K562 (cell line): ENCODE results near the gene FRMPD1. TPM values are rescaled to one million over a fixed set of nuclear protein-coding genes. Genes with fewer than 3 reads are reported as not detected.

Experiments used
- ZNF57 ChIP-seq: fragments of 450-650 bp; formaldehyde crosslinking; IDR thresholded peaks from 2 replicates; pipeline ENCODE4 v1.4.0; 2020; ENCODE audit warnings: mild to moderate bottlenecking, moderate library complexity
- polyA plus RNA-seq, 8 experiments: library from polyadenylated mRNA; depleted of rRNA in 4 of 8; stranded (reverse) in 5 of 8; unstranded in 3 of 8; fragments of >200 nt; fragmentation: Nextera tagmentation in 2 of 8; fragmentation: Illumina TruSeq in 1 of 8; extraction: Ambion mirVana in 2 of 8; extraction: Trizol in 1 of 8; gene quantifications; 2 replicates each; pipeline versions ENCODE4 v1.2.1 to v1.2.3, GENCODE V29; 2011 to 2014; ENCODE audit warnings: inconsistent platforms in 1 of 8, missing spikeins in 1 of 8
- total RNA-seq, 7 experiments: library from RNA; depleted of rRNA in 6 of 7; stranded (reverse); fragments of >200 nt in 6 of 7; fragmentation: Illumina TruSeq in 2 of 7; extraction: Trizol in 2 of 7; gene quantifications; 2 replicates each; pipeline versions ENCODE4 v1.2.1 to v1.2.3, GENCODE V29; 2011 to 2021; ENCODE audit warnings: low replicate concordance in 1 of 7
- TF ChIP-seq, protein P1 (sequence below): fragments of 450-650 bp; IDR thresholded peaks from 2 replicates; pipeline ENCODE4 v1.6.1; 2016; ENCODE audit warnings: low read depth

FRMPD1 gene
- total and polyA plus RNA-seq, 9 of the 15 experiments (the other 6 are each of a cell fraction or from before 2014, with no cell fraction given): not detected

DNA sequence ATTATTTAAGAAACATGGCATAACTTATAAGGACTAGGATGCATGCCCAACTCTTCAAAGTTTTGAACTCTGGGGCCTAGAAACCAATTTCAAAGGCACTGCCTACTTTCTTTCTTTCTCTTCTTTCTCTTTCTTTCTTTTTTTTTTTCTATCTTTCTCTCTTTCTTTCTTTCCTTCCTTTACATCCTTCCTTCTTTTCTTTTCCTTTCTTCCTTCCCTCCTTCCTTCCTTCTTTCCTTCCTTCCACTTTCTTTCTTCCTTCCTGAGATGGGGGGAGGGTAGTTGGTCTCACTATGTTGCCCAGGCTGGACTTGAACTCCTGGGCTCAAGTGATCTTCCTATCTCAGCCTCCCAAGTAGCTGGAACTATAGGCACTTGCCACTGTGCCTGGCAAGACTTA, 42.5 kb upstream of the FRMPD1 start (continued):
- TF ChIP-seq, protein P1, sequence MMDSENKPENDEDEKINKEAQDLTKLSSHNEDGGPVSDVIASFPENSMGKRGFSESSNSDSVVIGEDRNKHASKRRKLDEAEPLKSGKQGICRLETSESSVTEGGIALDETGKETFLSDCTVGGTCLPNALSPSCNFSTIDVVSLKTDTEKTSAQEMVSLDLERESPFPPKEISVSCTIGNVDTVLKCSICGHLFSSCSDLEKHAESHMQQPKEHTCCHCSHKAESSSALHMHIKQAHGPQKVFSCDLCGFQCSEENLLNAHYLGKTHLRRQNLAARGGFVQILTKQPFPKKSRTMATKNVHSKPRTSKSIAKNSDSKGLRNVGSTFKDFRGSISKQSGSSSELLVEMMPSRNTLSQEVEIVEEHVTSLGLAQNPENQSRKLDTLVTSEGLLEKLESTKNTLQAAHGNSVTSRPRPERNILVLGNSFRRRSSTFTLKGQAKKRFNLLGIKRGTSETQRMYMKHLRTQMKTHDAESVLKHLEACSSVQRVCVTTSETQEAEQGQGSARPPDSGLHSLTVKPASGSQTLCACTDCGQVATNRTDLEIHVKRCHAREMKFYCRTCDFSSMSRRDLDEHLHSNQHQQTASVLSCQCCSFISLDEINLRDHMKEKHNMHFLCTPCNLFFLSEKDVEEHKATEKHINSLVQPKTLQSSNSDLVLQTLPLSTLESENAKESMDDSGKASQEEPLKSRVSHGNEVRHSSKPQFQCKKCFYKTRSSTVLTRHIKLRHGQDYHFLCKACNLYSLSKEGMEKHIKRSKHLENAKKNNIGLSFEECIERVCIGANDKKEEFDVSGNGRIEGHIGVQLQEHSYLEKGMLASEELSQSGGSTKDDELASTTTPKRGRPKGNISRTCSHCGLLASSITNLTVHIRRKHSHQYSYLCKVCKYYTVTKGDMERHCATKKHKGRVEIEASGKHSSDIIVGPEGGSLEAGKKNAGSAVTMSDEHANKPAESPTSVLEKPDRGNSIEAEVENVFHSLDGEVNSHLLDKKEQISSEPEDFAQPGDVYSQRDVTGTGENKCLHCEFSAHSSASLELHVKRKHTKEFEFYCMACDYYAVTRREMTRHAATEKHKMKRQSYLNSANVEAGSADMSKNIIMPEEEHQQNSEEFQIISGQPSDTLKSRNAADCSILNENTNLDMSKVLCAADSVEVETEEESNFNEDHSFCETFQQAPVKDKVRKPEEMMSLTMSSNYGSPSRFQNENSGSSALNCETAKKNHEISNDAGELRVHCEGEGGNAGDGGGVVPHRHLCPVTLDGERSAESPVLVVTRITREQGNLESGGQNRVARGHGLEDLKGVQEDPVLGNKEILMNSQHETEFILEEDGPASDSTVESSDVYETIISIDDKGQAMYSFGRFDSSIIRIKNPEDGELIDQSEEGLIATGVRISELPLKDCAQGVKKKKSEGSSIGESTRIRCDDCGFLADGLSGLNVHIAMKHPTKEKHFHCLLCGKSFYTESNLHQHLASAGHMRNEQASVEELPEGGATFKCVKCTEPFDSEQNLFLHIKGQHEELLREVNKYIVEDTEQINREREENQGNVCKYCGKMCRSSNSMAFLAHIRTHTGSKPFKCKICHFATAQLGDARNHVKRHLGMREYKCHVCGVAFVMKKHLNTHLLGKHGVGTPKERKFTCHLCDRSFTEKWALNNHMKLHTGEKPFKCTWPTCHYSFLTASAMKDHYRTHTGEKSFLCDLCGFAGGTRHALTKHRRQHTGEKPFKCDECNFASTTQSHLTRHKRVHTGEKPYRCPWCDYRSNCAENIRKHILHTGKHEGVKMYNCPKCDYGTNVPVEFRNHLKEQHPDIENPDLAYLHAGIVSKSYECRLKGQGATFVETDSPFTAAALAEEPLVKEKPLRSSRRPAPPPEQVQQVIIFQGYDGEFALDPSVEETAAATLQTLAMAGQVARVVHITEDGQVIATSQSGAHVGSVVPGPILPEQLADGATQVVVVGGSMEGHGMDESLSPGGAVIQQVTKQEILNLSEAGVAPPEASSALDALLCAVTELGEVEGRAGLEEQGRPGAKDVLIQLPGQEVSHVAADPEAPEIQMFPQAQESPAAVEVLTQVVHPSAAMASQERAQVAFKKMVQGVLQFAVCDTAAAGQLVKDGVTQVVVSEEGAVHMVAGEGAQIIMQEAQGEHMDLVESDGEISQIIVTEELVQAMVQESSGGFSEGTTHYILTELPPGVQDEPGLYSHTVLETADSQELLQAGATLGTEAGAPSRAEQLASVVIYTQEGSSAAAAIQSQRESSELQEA: no peak
- TF ChIP-seq ZNF57 (CRISPR knock-in tag): no peak
